H1 (cell line): ENCODE results near the gene PRRX2.

Experiments used
- ATF3 ChIP-seq: IDR thresholded peaks from 2 replicates; pipeline ENCODE4 v1.6.1; 2011; ENCODE audit warnings: low read depth, mild to moderate bottlenecking, low read length; ENCODE audit not compliant: insufficient read depth
- GABPA ChIP-seq: IDR thresholded peaks from 2 replicates; pipeline ENCODE4 v1.6.1; 2011; ENCODE audit warnings: mild to moderate bottlenecking, low read length, moderate library complexity, borderline replicate concordance; ENCODE audit not compliant: insufficient read depth
- POLR2A ChIP-seq, 2 experiments: IDR thresholded peaks; 1 replicate in 1 of 2; 2 replicates in 1 of 2; pipeline ENCODE4 v1.6.1; 2011; ENCODE audit warnings: low read depth in 2 of 2, low read length in 2 of 2, mild to moderate bottlenecking in 2 of 2; ENCODE audit errors: control extremely low read depth in 1 of 2
- SRF ChIP-seq: IDR thresholded peaks from 2 replicates; pipeline ENCODE4 v1.6.1; 2011; ENCODE audit warnings: mild to moderate bottlenecking, low read depth, low read length, moderate library complexity
- TAF1 ChIP-seq: IDR thresholded peaks from 2 replicates; pipeline ENCODE4 v1.6.1; 2011; ENCODE audit warnings: mild to moderate bottlenecking, low read depth, low read length
- YY1 ChIP-seq: IDR thresholded peaks from 2 replicates; pipeline ENCODE4 v1.6.1; 2011; ENCODE audit warnings: low read depth, mild to moderate bottlenecking, low read length
- TF ChIP-seq, protein P1 (sequence below): IDR thresholded peaks from 2 replicates; pipeline ENCODE4 v1.6.1; 2012; ENCODE audit warnings: inconsistent platforms
- TF ChIP-seq, protein P2 (sequence below), 3 experiments: IDR thresholded peaks; 1 replicate in 2 of 3; 2 replicates in 1 of 3; pipeline versions ENCODE4 v1.5.1 to v1.6.1; 2011; ENCODE audit warnings: low read length in 3 of 3, mild to moderate bottlenecking in 3 of 3, inconsistent platforms in 2 of 3, low read depth in 1 of 3, moderate library complexity in 1 of 3; ENCODE audit not compliant: insufficient read depth in 1 of 3; ENCODE audit errors: control extremely low read depth in 1 of 3

DNA sequence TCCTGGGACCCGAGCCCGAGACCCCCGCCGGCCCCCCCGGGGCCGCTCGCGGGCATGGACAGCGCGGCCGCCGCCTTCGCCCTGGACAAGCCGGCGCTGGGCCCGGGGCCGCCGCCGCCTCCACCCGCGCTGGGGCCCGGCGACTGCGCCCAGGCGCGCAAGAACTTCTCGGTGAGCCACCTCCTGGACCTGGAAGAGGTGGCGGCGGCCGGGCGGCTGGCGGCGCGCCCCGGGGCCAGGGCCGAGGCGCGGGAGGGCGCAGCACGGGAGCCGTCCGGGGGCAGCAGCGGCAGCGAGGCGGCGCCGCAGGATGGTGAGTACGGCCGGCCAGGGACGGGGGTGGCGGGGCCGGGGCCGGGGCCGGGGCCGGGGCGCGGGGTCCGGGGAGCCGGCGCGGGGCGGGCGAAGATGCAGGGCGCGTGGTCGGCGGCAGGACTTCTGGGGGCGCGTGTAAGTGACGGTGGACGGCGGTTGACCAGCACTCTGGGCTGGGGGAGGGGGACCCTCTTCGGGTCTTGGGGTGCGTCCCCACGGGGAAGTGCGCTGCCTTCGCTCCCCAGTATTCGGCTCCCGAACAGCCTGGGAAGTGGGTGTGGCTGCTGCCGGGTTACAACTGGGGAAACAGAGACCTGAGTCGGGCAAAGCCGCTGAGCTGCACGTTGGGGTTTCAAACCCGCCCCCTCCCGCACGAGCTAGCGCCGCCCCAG, 520 bp downstream of the PRRX2 start:
- TF ChIP-seq, protein P1, sequence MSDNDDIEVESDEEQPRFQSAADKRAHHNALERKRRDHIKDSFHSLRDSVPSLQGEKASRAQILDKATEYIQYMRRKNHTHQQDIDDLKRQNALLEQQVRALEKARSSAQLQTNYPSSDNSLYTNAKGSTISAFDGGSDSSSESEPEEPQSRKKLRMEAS = no peak
- TF ChIP-seq POLR2A (IDR thresholded peaks at IDR 0.05; ENCODE audit: control extremely low read depth in 1 of 2, low read depth in 2 of 2, low read length in 2 of 2) (no peak), SRF (no peak), YY1 (no peak), GABPA (no peak), ATF3 (no peak), TAF1 (no peak)
- TF ChIP-seq, protein P2, sequence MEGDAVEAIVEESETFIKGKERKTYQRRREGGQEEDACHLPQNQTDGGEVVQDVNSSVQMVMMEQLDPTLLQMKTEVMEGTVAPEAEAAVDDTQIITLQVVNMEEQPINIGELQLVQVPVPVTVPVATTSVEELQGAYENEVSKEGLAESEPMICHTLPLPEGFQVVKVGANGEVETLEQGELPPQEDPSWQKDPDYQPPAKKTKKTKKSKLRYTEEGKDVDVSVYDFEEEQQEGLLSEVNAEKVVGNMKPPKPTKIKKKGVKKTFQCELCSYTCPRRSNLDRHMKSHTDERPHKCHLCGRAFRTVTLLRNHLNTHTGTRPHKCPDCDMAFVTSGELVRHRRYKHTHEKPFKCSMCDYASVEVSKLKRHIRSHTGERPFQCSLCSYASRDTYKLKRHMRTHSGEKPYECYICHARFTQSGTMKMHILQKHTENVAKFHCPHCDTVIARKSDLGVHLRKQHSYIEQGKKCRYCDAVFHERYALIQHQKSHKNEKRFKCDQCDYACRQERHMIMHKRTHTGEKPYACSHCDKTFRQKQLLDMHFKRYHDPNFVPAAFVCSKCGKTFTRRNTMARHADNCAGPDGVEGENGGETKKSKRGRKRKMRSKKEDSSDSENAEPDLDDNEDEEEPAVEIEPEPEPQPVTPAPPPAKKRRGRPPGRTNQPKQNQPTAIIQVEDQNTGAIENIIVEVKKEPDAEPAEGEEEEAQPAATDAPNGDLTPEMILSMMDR (IDR thresholded peaks at IDR 0.05; ENCODE audit: control extremely low read depth in 1 of 3, insufficient read depth in 1 of 3, low read depth in 1 of 3, low read length in 3 of 3) = no peak
